Neural cell (in vitro differentiated cells): Measurements from ENCODE around the gene PLEKHO2. TPM values are rescaled to one million over a fixed set of nuclear protein-coding genes. Genes with fewer than 3 reads are reported as not detected.

ENCODE experiments used
- H2AFZ ChIP-seq: fragments of 200-600, 300-800 bp; sonication (generic), shearing (Covaris generic); 2 replicates; pipeline ENCODE4 v1.6.0; 2014; ENCODE audit warnings: low read depth, mild to moderate bottlenecking, antibody characterized with exemption, low read length, moderate library complexity
- H3F3A ChIP-seq: fragments of 200-600 bp; shearing (Covaris generic); 2 replicates; pipeline ENCODE4 v1.6.1; 2016; ENCODE audit warnings: mild to moderate bottlenecking, moderate library complexity, mixed read lengths, antibody characterized with exemption, low read length; ENCODE audit not compliant: insufficient read depth, poor library complexity, severe bottlenecking
- H3K27ac ChIP-seq: fragments of 200-600, 300-800 bp; sonication (generic), shearing (Covaris generic); 2 replicates; pipeline ENCODE4 v1.5.1; 2014; ENCODE audit warnings: mild to moderate bottlenecking, low read length, moderate library complexity
- H3K27me3 ChIP-seq: fragments of 300-800, 200-600 bp; sonication (generic), shearing (Covaris generic); 2 replicates; pipeline ENCODE4 v1.6.0; 2014; ENCODE audit warnings: mild to moderate bottlenecking, low read depth, low read length, moderate library complexity; ENCODE audit not compliant: insufficient read depth
- H3K36me3 ChIP-seq: fragments of 300-800, 200-600 bp; sonication (generic), shearing (Covaris generic); 2 replicates; pipeline ENCODE4 v1.5.1; 2014; ENCODE audit warnings: mild to moderate bottlenecking, antibody characterized with exemption, low read length, moderate library complexity; ENCODE audit not compliant: insufficient read depth
- H3K4me2 ChIP-seq: fragments of 300-800, 200-600 bp; sonication (generic), shearing (Covaris generic); 2 replicates; pipeline ENCODE4 v1.6.0; 2014; ENCODE audit warnings: mild to moderate bottlenecking, low read length
- H3K4me3 ChIP-seq: fragments of 300-800, 200-600 bp; sonication (generic), shearing (Covaris generic); 2 replicates; pipeline ENCODE4 v1.5.1; 2014; ENCODE audit warnings: mild to moderate bottlenecking, low read length, moderate library complexity
- H3K79me2 ChIP-seq: fragments of 200-600 bp; shearing (Covaris generic); replicated peaks from 2 replicates; pipeline ENCODE4 v1.6.0; 2014; ENCODE audit warnings: mild to moderate bottlenecking, low read length, moderate library complexity; ENCODE audit not compliant: insufficient read depth
- H3K9ac ChIP-seq: fragments of 300-800, 200-600 bp; sonication (generic), shearing (Covaris generic); 2 replicates; pipeline ENCODE4 v1.6.1; 2016; ENCODE audit warnings: mild to moderate bottlenecking, low read length, mixed read lengths
- H3K9me2 ChIP-seq: fragments of 200-600 bp; shearing (Covaris generic); 2 replicates; pipeline ENCODE4 v1.6.1; 2016; ENCODE audit warnings: mild to moderate bottlenecking, low read length, mixed read lengths; ENCODE audit not compliant: insufficient read depth
- H3K9me3 ChIP-seq: fragments of 200-600, 300-800 bp; sonication (generic), shearing (Covaris generic); 2 replicates; pipeline ENCODE4 v1.6.1; 2016; ENCODE audit warnings: mild to moderate bottlenecking, mixed run types, low read length, moderate library complexity, mixed read lengths
- H4K20me1 ChIP-seq: fragments of 200-600 bp; shearing (Covaris generic); 2 replicates; pipeline ENCODE4 v1.6.1; 2016; ENCODE audit warnings: mild to moderate bottlenecking, mixed run types; ENCODE audit not compliant: insufficient read depth
- EP300 ChIP-seq: fragments of 450-650 bp; conservative IDR thresholded peaks from 2 replicates; pipeline ENCODE4 v1.6.1; 2014; ENCODE audit warnings: antibody characterized with exemption, mild to moderate bottlenecking, moderate library complexity; ENCODE audit not compliant: poor library complexity, severe bottlenecking
- EZH2 ChIP-seq: fragments of 200-600, 300-800 bp; shearing (Covaris generic), sonication (generic); IDR thresholded peaks from 2 replicates; pipeline ENCODE4 v1.6.1; 2014; ENCODE audit warnings: antibody characterized with exemption, low read length, borderline replicate concordance, mild to moderate bottlenecking; ENCODE audit not compliant: insufficient read depth, poor library complexity, severe bottlenecking
- MXI1 ChIP-seq: fragments of 450-650 bp; conservative IDR thresholded peaks from 2 replicates; pipeline ENCODE4 v1.6.1; 2014; ENCODE audit warnings: antibody characterized with exemption, mild to moderate bottlenecking; ENCODE audit not compliant: poor library complexity, severe bottlenecking
- POLR2AphosphoS5 ChIP-seq: IDR thresholded peaks from 2 replicates; pipeline ENCODE4 v1.6.1; 2012
- RAD21 ChIP-seq: fragments of 450-650 bp; conservative IDR thresholded peaks from 2 replicates; pipeline ENCODE4 v1.6.1; 2014; ENCODE audit warnings: antibody characterized with exemption, mild to moderate bottlenecking, moderate library complexity
- SMC3 ChIP-seq: fragments of 450-650 bp; conservative IDR thresholded peaks from 2 replicates; pipeline ENCODE4 v1.6.1; 2014; ENCODE audit warnings: antibody characterized with exemption, mild to moderate bottlenecking, moderate library complexity; ENCODE audit not compliant: poor library complexity
- polyA plus RNA-seq: library from polyadenylated mRNA; depleted of rRNA; stranded (reverse); fragments of >200 nt; gene quantifications from 2 replicates; pipeline ENCODE4 v1.2.3, GENCODE V29; 2014
- TF ChIP-seq, protein P1 (sequence below): IDR thresholded peaks from 2 replicates; pipeline ENCODE4 v1.6.1; 2012; ENCODE audit warnings: borderline replicate concordance
- TF ChIP-seq, protein P2 (sequence below): fragments of 450-650 bp; IDR thresholded peaks from 2 replicates; pipeline ENCODE4 v1.5.1; 2014; ENCODE audit warnings: antibody characterized with exemption, mild to moderate bottlenecking, moderate library complexity; ENCODE audit not compliant: poor library complexity, severe bottlenecking

The PLEKHO2 gene
- polyA plus RNA-seq, 1 donor from 2014 or later, result 1.3 TPM

DNA sequence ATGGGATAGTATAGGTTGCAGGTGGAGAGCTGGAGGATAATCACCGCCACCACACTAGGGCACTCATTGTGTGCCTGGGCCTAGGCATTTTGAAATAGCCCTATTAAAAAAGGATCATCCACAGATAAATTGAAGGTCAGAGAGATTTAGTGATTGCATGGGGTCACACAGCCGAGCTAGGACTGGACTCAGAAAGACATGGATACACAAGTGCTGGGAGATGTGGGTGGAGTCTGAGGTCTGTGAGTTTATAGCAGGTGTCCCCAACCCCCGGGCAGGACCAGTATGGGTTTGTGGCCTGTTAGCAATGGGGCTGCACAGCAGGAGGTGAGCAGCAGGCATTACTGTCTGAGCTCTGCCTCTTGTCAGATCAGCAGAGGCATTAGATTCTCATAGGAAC lies 64.7 kb downstream of the PLEKHO2 start:
- no peaks in the 10 kb centered on the region for H3K79me2 ChIP-seq
- TF ChIP-seq MXI1 (no peak), SMC3 (no peak), EZH2 (no peak), POLR2AphosphoS5 (no peak), EP300 (no peak), RAD21 (no peak)
- TF ChIP-seq, protein P1, sequence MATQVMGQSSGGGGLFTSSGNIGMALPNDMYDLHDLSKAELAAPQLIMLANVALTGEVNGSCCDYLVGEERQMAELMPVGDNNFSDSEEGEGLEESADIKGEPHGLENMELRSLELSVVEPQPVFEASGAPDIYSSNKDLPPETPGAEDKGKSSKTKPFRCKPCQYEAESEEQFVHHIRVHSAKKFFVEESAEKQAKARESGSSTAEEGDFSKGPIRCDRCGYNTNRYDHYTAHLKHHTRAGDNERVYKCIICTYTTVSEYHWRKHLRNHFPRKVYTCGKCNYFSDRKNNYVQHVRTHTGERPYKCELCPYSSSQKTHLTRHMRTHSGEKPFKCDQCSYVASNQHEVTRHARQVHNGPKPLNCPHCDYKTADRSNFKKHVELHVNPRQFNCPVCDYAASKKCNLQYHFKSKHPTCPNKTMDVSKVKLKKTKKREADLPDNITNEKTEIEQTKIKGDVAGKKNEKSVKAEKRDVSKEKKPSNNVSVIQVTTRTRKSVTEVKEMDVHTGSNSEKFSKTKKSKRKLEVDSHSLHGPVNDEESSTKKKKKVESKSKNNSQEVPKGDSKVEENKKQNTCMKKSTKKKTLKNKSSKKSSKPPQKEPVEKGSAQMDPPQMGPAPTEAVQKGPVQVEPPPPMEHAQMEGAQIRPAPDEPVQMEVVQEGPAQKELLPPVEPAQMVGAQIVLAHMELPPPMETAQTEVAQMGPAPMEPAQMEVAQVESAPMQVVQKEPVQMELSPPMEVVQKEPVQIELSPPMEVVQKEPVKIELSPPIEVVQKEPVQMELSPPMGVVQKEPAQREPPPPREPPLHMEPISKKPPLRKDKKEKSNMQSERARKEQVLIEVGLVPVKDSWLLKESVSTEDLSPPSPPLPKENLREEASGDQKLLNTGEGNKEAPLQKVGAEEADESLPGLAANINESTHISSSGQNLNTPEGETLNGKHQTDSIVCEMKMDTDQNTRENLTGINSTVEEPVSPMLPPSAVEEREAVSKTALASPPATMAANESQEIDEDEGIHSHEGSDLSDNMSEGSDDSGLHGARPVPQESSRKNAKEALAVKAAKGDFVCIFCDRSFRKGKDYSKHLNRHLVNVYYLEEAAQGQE, result no peak
- TF ChIP-seq, protein P2, sequence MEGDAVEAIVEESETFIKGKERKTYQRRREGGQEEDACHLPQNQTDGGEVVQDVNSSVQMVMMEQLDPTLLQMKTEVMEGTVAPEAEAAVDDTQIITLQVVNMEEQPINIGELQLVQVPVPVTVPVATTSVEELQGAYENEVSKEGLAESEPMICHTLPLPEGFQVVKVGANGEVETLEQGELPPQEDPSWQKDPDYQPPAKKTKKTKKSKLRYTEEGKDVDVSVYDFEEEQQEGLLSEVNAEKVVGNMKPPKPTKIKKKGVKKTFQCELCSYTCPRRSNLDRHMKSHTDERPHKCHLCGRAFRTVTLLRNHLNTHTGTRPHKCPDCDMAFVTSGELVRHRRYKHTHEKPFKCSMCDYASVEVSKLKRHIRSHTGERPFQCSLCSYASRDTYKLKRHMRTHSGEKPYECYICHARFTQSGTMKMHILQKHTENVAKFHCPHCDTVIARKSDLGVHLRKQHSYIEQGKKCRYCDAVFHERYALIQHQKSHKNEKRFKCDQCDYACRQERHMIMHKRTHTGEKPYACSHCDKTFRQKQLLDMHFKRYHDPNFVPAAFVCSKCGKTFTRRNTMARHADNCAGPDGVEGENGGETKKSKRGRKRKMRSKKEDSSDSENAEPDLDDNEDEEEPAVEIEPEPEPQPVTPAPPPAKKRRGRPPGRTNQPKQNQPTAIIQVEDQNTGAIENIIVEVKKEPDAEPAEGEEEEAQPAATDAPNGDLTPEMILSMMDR, result no peak
- no peak overlapping the region for H3K4me2 ChIP-seq
- peaks cover 6% of the 10 kb centered on the region for H3K9me3 ChIP-seq
- no peak overlapping the region for H3K9ac ChIP-seq
- H3K36me3 ChIP-seq, result no peaks in the 10 kb centered on the region
- H3K4me3 ChIP-seq, result no peak overlapping the region
- H3F3A ChIP-seq, result no peaks in the 10 kb centered on the region
- no peak overlapping the region for H2AFZ ChIP-seq
- H3K9me2 ChIP-seq, result no peaks in the 10 kb centered on the region
- no peak overlapping the region for H3K27ac ChIP-seq
- H4K20me1 ChIP-seq, result no peaks in the 10 kb centered on the region
- no peaks in the 10 kb centered on the region for H3K27me3 ChIP-seq

DNA sequence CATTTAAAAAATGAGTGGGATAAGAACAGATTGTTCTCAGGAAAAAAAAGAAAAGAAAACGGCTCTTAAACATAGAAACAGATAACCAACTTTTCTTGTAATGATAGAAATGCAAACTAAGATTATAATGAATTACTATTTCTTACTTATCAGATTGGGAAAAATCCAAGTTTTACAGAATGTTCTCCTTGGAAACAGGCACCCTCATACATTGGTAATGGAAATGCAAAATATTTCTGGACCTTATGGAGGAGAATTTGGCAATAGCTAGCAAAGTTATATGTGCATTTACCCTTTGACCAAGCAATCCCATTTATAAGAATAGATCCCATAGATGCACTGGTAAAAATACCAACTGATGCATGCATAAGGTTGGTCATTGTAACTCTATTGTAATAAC lies 66.3 kb downstream of the PLEKHO2 start:
- Histone ChIP-seq H3K79me2 (no peaks in the 10 kb centered on the region), H4K20me1 (no peaks in the 10 kb centered on the region), H3K27ac (no peak overlapping the region), H3K9me3 (peaks cover 6% of the 10 kb centered on the region), H3K4me3 (no peak overlapping the region), H3K9ac (no peak overlapping the region), H3K36me3 (no peaks in the 10 kb centered on the region), H3K4me2 (no peak overlapping the region), H2AFZ (no peak overlapping the region), H3K27me3 (peaks cover 4% of the 10 kb centered on the region), H3F3A (no peaks in the 10 kb centered on the region), H3K9me2 (no peaks in the 10 kb centered on the region)
- TF ChIP-seq, protein P2, result no peak
- TF ChIP-seq EP300 (no peak), SMC3 (no peak), POLR2AphosphoS5 (no peak)
- TF ChIP-seq, protein P1, result no peak
